Ishikawa (cell line): ENCODE measurements around the gene OCSTAMP.

Source experiments
- CEBPB ChIP-seq: IDR thresholded peaks from 2 replicates; pipeline ENCODE4 v1.6.1; 2012
- EP300 ChIP-seq: IDR thresholded peaks from 2 replicates; pipeline ENCODE4 v1.6.1; 2012; ENCODE audit warnings: borderline replicate concordance
- FOXM1 ChIP-seq: IDR thresholded peaks from 2 replicates; pipeline ENCODE4 v1.6.1; 2012; ENCODE audit warnings: low read depth, borderline replicate concordance
- TEAD4 ChIP-seq: IDR thresholded peaks from 2 replicates; pipeline ENCODE4 v1.6.1; 2012
- YY1 ChIP-seq: IDR thresholded peaks from 2 replicates; pipeline ENCODE4 v1.6.1; 2012; ENCODE audit warnings: low read depth
- TF ChIP-seq, protein P1 (sequence below): IDR thresholded peaks from 2 replicates; pipeline ENCODE4 v1.6.1; 2012

DNA sequence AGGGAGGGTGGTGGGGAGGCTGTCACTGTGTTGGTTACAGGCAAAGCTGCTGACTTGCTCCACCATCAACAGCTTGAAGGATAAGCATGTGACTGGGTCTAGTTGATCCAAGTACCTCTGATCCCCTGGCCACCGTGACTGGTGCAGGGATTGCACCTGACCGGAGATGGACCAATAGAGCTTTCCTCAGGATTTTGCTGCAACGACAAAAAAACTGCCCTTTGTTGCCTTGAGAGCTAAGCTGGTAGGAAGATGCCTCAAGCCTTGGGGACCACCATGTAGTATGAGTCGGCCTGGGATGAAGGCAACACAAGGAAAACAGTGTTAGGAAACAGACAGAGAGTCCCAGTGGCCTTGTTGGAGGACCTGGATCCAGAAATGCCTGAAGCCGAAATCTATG lies 1.8 kb downstream of the OCSTAMP start:
- TF ChIP-seq YY1 (no peak), TEAD4 (no peak), CEBPB (no peak), EP300 (no peak), FOXM1 (no peak)
- TF ChIP-seq, protein P1, sequence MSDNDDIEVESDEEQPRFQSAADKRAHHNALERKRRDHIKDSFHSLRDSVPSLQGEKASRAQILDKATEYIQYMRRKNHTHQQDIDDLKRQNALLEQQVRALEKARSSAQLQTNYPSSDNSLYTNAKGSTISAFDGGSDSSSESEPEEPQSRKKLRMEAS: no peak
